ENCODE results near the gene OR5H6.
"Not testable (repeated sequence)": the region's sequence is repeated elsewhere in the genome, so short reads cannot be mapped to it uniquely, and the experiment has no call there.

Gene OR5H6

GRCh38 chr3:98263944-98264343, at the start of gene OR5H6:
Gene OR5H6, plus strand, starts transcription at chr3:98264244. Its CDS starts 89 bp downstream, at chr3:98264333.
- DNase-seq (ENCODE audit: low read depth), result no peak

GRCh38 chr3:98215051-98215450, 49.0 kb upstream of the OR5H6 start:
- no peak for DNase-seq (ENCODE audit: low read depth)

- no peak for DNase-seq (ENCODE audit: low read depth)
Observed at GRCh38 chr3:98223907-98224672, 40.0 kb upstream of the OR5H6 start.

GRCh38 chr3:98232489-98232888, 31.6 kb upstream of the OR5H6 start:
- DNase-seq (ENCODE audit: low read depth), result no peak

GRCh38 chr3:98233468-98233867, 30.6 kb upstream of the OR5H6 start:
- DNase-seq (ENCODE audit: low read depth), result no peak

- DNase-seq (ENCODE audit: low read depth), result no peak
Observed at GRCh38 chr3:98240131-98240530, 23.9 kb upstream of the OR5H6 start.

GRCh38 chr3:98242155-98242554, 21.9 kb upstream of the OR5H6 start:
- no peak for DNase-seq (ENCODE audit: low read depth)

GRCh38 chr3:98243843-98244242, 20.2 kb upstream of the OR5H6 start:
- DNase-seq (ENCODE audit: low read depth), result no peak

GRCh38 chr3:98246142-98246541, 17.9 kb upstream of the OR5H6 start:
- no peak for DNase-seq (ENCODE audit: low read depth)

GRCh38 chr3:98256026-98256425, 8.0 kb upstream of the OR5H6 start:
- not testable (repeated sequence) for DNase-seq (ENCODE audit: low read depth)

- DNase-seq (ENCODE audit: low read depth), result peak; percentile 1
Observed at GRCh38 chr3:98259707-98260106, 4.3 kb upstream of the OR5H6 start.

- no peak for DNase-seq (ENCODE audit: low read depth)
Observed at GRCh38 chr3:98262046-98262445, 2.0 kb upstream of the OR5H6 start.

- DNase-seq (ENCODE audit: low read depth), result no peak
Observed at GRCh38 chr3:98269846-98270245, 5.8 kb downstream of the OR5H6 start.

- DNase-seq (ENCODE audit: low read depth), result no peak
Observed at GRCh38 chr3:98272126-98272525, 8.1 kb downstream of the OR5H6 start.

GRCh38 chr3:98274914-98275313, 10.9 kb downstream of the OR5H6 start:
- no peak for DNase-seq (ENCODE audit: low read depth)

- no peak for DNase-seq (ENCODE audit: low read depth)
Observed at GRCh38 chr3:98282205-98282604, 18.2 kb downstream of the OR5H6 start, which contains the start of gene OR5H2. Gene OR5H2, plus strand, starts transcription at chr3:98282505. Its CDS starts 398 bp downstream, at chr3:98282903.

- no peak for DNase-seq (ENCODE audit: low read depth)
Observed at GRCh38 chr3:98290916-98291315, 26.9 kb downstream of the OR5H6 start.

GRCh38 chr3:98291332-98291957, 27.4 kb downstream of the OR5H6 start:
- no peak for DNase-seq (ENCODE audit: low read depth)
